AG09309 (cell line): ENCODE results near the gene PITHD1.

Source experiments
- DNase-seq: peaks from one replicate; pipeline ENCODE4 v3.0.0-alpha.2; 2010; ENCODE audit warnings: low read depth
- H3K4me3 ChIP-seq: 2 replicates; pipeline ENCODE4 v1.5.1; 2011; ENCODE audit warnings: mild to moderate bottlenecking, low read depth, low read length, moderate library complexity; ENCODE audit not compliant: control insufficient read depth
- TF ChIP-seq, protein P1 (sequence below): IDR thresholded peaks from 2 replicates; pipeline ENCODE4 v1.5.1; 2011; ENCODE audit warnings: mild to moderate bottlenecking, low read depth, low read length, inconsistent platforms; ENCODE audit not compliant: insufficient read depth, control insufficient read depth; ENCODE audit errors: missing control alignments

PITHD1 gene

GRCh38 chr1:23743287-23744152, 34.7 kb upstream of the PITHD1 start, which contains the start of gene ELOA:
Gene ELOA (plus strand): TSS chr1:23743471. CDS start chr1:23743504, 33 bp downstream.
- DNase-seq = no peak
- H3K4me3 ChIP-seq = peak within 1 kb of the TSS; percentile 65

GRCh38 chr1:23745515-23745914, 32.7 kb upstream of the PITHD1 start:
- no peak overlapping the region for H3K4me3 ChIP-seq
- DNase-seq = no peak
- TF ChIP-seq, protein P1, sequence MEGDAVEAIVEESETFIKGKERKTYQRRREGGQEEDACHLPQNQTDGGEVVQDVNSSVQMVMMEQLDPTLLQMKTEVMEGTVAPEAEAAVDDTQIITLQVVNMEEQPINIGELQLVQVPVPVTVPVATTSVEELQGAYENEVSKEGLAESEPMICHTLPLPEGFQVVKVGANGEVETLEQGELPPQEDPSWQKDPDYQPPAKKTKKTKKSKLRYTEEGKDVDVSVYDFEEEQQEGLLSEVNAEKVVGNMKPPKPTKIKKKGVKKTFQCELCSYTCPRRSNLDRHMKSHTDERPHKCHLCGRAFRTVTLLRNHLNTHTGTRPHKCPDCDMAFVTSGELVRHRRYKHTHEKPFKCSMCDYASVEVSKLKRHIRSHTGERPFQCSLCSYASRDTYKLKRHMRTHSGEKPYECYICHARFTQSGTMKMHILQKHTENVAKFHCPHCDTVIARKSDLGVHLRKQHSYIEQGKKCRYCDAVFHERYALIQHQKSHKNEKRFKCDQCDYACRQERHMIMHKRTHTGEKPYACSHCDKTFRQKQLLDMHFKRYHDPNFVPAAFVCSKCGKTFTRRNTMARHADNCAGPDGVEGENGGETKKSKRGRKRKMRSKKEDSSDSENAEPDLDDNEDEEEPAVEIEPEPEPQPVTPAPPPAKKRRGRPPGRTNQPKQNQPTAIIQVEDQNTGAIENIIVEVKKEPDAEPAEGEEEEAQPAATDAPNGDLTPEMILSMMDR = peak; percentile 38

More at GRCh38 chr1:23743287-23744152, 34.7 kb upstream of the PITHD1 start, which contains the start of gene ELOA:
- TF ChIP-seq, protein P1 = no peak

GRCh38 chr1:23748016-23748415, 30.2 kb upstream of the PITHD1 start:
- H3K4me3 ChIP-seq = no peak overlapping the region
- no peak for DNase-seq
- TF ChIP-seq, protein P1 = no peak

DNA sequence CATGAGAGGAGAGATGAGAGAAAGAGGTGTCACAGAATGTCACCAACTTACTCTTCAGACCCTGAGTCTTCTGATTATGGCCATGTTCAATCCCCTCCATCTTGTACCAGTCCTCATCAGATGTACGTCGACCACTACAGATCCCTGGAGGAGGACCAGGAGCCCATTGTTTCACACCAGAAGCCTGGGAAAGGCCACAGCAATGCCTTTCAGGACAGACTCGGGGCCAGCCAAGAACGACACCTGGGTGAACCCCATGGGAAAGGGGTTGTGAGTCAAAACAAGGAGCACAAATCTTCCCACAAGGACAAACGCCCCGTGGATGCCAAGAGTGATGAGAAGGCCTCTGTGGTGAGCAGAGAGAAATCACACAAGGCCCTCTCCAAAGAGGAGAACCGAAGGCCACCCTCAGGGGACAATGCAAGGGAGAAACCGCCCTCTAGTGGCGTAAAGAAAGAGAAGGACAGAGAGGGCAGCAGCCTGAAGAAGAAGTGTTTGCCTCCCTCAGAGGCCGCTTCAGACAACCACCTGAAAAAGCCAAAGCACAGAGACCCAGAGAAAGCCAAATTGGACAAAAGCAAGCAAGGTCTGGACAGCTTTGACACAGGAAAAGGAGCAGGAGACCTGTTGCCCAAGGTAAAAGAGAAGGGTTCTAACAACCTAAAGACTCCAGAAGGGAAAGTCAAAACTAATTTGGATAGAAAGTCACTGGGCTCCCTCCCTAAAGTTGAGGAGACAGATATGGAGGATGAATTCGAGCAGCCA, 27.0 kb upstream of the PITHD1 start:
- no peak for DNase-seq
- TF ChIP-seq, protein P1 = peak; percentile 74
- no peak overlapping the region for H3K4me3 ChIP-seq

- DNase-seq = no peak
- H3K4me3 ChIP-seq = no peak overlapping the region
- TF ChIP-seq, protein P1 = no peak
Observed at GRCh38 chr1:23751815-23752200, 26.4 kb upstream of the PITHD1 start.

DNA sequence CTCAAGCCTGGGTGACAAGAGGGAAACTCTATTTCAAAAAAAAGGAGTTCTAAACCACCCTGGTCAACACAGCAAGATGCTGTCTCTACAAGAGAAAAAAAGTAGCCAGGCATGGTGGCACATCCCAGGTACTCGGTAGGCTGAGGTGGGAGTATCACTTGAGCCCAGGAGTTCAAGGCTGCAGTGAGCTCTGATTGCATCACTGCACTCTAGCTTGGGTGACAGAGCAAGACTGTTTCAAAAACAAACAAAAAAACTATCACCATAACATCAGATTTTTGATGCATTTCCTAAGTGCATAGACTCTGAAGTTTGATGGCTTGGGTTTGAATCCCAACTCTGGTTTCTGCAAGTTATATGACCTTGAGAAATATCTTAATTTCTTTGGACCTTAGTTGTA, 25.3 kb upstream of the PITHD1 start:
- no peak for DNase-seq
- TF ChIP-seq, protein P1 = no peak
- no peak overlapping the region for H3K4me3 ChIP-seq
